AG09309 (cell line): ENCODE results near the gene WDR37.

Experiments
- DNase-seq: peaks from one replicate; pipeline ENCODE4 v3.0.0-alpha.2; 2010; ENCODE audit warnings: low read depth
- H3K4me3 ChIP-seq: 2 replicates; pipeline ENCODE4 v1.5.1; 2011; ENCODE audit warnings: mild to moderate bottlenecking, low read depth, low read length, moderate library complexity; ENCODE audit not compliant: control insufficient read depth
- CTCF ChIP-seq: IDR thresholded peaks from 2 replicates; pipeline ENCODE4 v1.5.1; 2011; ENCODE audit warnings: mild to moderate bottlenecking, low read depth, low read length, inconsistent platforms; ENCODE audit not compliant: insufficient read depth, control insufficient read depth; ENCODE audit errors: missing control alignments

WDR37 gene

GRCh38 chr10:1171182-1171581 lies 115.0 kb downstream of the WDR37 start:
- no peak for DNase-seq
- TF ChIP-seq CTCF = no peak
- no peak overlapping the region for H3K4me3 ChIP-seq

GRCh38 chr10:1171586-1171985 lies 115.4 kb downstream of the WDR37 start:
- no peak for DNase-seq
- H3K4me3 ChIP-seq = no peak overlapping the region
- TF ChIP-seq CTCF = no peak

GRCh38 chr10:1172256-1172984 lies 116.2 kb downstream of the WDR37 start:
- TF ChIP-seq CTCF = no peak
- H3K4me3 ChIP-seq = no peak overlapping the region
- DNase-seq = no peak

- DNase-seq = no peak
- no peak overlapping the region for H3K4me3 ChIP-seq
- TF ChIP-seq CTCF = no peak
Observed at GRCh38 chr10:1173091-1173490, 116.9 kb downstream of the WDR37 start.

- no peak overlapping the region for H3K4me3 ChIP-seq
- no peak for DNase-seq
- no peak for TF ChIP-seq CTCF
Observed at GRCh38 chr10:1174022-1174421, 117.8 kb downstream of the WDR37 start.

GRCh38 chr10:1175956-1176565 lies 119.9 kb downstream of the WDR37 start:
- no peak for DNase-seq
- H3K4me3 ChIP-seq = no peak overlapping the region

More at GRCh38 chr10:1175956-1176565, 119.9 kb downstream of the WDR37 start:
- TF ChIP-seq CTCF = no peak
